ENCODE data around the gene SRP68. TPM values are rescaled to one million over a fixed set of nuclear protein-coding genes. Genes with fewer than 3 reads are reported as not detected.

Gene SRP68
- total and polyA plus RNA-seq, 2 experiments from 2014 or later, result 38.2 to 69.8 TPM

- WGBS, 2 experiments (ENCODE audit: low coverage in 1 of 2, low lambda C conversion rate in 2 of 2, missing lambda C conversion rate in 2 of 2), result 85 to 89% methylated on average over 23 of the region's 23 CpGs
- H3K27ac ChIP-seq, result no peak overlapping the region
- H3K9ac ChIP-seq, result no peak overlapping the region
- H3K4me2 ChIP-seq (ENCODE audit: unreplicated experiment), result no peak overlapping the region
- no peak overlapping the region for H2AFZ ChIP-seq
- peaks cover 11% of the 10 kb centered on the region for H3K4me1 ChIP-seq (ENCODE audit: insufficient read depth)
- DNase-seq, result no peak
- in situ Hi-C loops (cut with MboI), result no loop called here
- no peaks in the 10 kb centered on the region for H3K9me3 ChIP-seq (ENCODE audit: low read depth)
- 0 out of 2 replicates have a peak, but pooled peaks cover 1% of the 10 kb centered on the region for H3K79me2 ChIP-seq (ENCODE audit: insufficient read depth)
- H3K9me2 ChIP-seq (ENCODE audit: insufficient read depth), result no peaks in the 10 kb centered on the region
- H3K27me3 ChIP-seq (replicated peaks; ENCODE audit: insufficient read depth), result no peaks in the 10 kb centered on the region
- no peaks in the 10 kb centered on the region for H4K20me1 ChIP-seq (ENCODE audit: insufficient read depth)
- peaks cover 6% of the 10 kb centered on the region; the same call in 1 of the 2 replicates for H3K36me3 ChIP-seq (ENCODE audit: low read depth)
- no peak overlapping the region for H3K4me3 ChIP-seq
- peaks cover 27% of the 10 kb centered on the region for H3F3A ChIP-seq (ENCODE audit: insufficient read depth)
- TF ChIP-seq EZH2phosphoT487 (IDR thresholded peaks at IDR 0.05; ENCODE audit: insufficient read depth, low read depth), result no peak
- no peak for TF ChIP-seq EZH2 (IDR thresholded peaks at IDR 0.05; ENCODE audit: insufficient read depth, poor library complexity, severe bottlenecking)
Measured at GRCh38 chr17:76091526-76092286, 19.4 kb upstream of the SRP68 start.

GRCh38 chr17:76090517-76091129 is 18.3 kb upstream of the SRP68 start:
- Histone ChIP-seq H2AFZ (no peak overlapping the region), H3F3A (ENCODE audit: insufficient read depth) (peaks cover 18% of the 10 kb centered on the region), H3K4me3 (no peak overlapping the region), H3K27ac (no peak overlapping the region), H3K4me1 (ENCODE audit: insufficient read depth) (peaks cover 11% of the 10 kb centered on the region), H3K27me3 (replicated peaks; ENCODE audit: insufficient read depth) (no peaks in the 10 kb centered on the region), H3K4me2 (ENCODE audit: unreplicated experiment) (no peak overlapping the region), H3K9me2 (ENCODE audit: insufficient read depth) (no peaks in the 10 kb centered on the region), H3K79me2 (ENCODE audit: insufficient read depth) (no peaks in the 10 kb centered on the region), H3K36me3 (ENCODE audit: low read depth) (peaks cover 6% of the 10 kb centered on the region; the same call in 1 of the 2 replicates), H3K9ac (no peak overlapping the region), H4K20me1 (ENCODE audit: insufficient read depth) (no peaks in the 10 kb centered on the region), H3K9me3 (ENCODE audit: low read depth) (no peaks in the 10 kb centered on the region)
- 89 to 92% methylated on average over 12 to 17 of the region's 17 CpGs for WGBS, 2 experiments (ENCODE audit: low coverage in 1 of 2, low lambda C conversion rate in 2 of 2, missing lambda C conversion rate in 2 of 2)
- DNase-seq, result no peak
- in situ Hi-C loops (cut with MboI), result no loop called here
- TF ChIP-seq EZH2phosphoT487 (IDR thresholded peaks at IDR 0.05; ENCODE audit: insufficient read depth, low read depth) (no peak), EZH2 (IDR thresholded peaks at IDR 0.05; ENCODE audit: insufficient read depth, poor library complexity, severe bottlenecking) (no peak)

DNA sequence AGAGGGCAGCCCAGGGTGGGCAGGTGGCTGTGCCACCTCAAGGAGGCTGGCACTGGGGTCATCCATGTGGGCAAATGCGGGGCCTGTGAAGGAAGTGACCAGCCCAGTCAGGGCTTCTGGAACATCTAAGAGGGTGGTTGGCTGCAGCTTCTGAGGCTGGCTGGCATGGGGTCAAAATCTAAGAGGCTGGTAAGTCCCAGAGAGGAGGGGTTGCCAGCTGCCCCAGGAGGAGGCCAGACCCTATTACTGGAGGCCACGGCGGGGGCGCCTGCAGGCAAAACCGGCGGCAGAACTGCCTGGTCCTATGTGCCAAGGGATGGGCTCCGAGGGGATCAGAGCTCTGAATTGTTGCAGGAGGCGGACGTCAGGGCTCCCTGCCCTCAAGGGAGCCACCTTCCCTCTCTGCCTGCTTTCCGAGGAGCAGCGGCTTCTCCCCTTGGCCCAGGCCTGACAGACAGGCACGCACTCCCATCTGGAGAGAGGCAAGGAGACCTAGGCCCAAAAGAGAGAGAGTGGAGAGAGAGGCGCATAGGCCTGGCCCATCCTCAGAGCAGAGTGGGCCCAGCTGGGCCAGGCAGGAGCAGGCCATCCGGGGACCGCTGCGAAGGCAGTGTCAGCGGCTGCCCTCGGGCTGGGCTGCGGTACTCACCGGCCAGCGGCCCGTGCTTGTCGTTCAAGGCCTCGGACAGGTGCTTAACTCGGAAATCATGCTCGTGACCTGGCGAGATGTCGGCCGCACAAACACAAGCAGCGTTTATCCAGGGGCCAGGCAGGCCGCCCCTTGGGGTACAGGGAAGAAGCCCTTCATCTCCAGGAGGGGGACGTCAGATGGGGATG is 17.6 kb upstream of the SRP68 start:
- no peak overlapping the region for H3K9ac ChIP-seq
- no peaks in the 10 kb centered on the region for H3K9me3 ChIP-seq (ENCODE audit: low read depth)
- 92 to 95% methylated on average over 29 to 32 of the region's 32 CpGs for WGBS, 2 experiments (ENCODE audit: low coverage in 1 of 2, low lambda C conversion rate in 2 of 2, missing lambda C conversion rate in 2 of 2)
- no peak overlapping the region for H2AFZ ChIP-seq
- DNase-seq, result no peak
- H3K4me1 ChIP-seq (ENCODE audit: insufficient read depth), result 0 out of 2 replicates have a peak, but pooled peaks cover 6% of the 10 kb centered on the region
- in situ Hi-C loops (cut with MboI), result no loop called here
- no peaks in the 10 kb centered on the region for H4K20me1 ChIP-seq (ENCODE audit: insufficient read depth)
- TF ChIP-seq EZH2phosphoT487 (IDR thresholded peaks at IDR 0.05; ENCODE audit: insufficient read depth, low read depth), result no peak
- TF ChIP-seq EZH2 (IDR thresholded peaks at IDR 0.05; ENCODE audit: insufficient read depth, poor library complexity, severe bottlenecking), result no peak
- no peak overlapping the region for H3K27ac ChIP-seq
- no peak overlapping the region for H3K4me3 ChIP-seq
- peaks cover 6% of the 10 kb centered on the region; the same call in 1 of the 2 replicates for H3K36me3 ChIP-seq (ENCODE audit: low read depth)
- H3K27me3 ChIP-seq (replicated peaks; ENCODE audit: insufficient read depth), result no peaks in the 10 kb centered on the region
- no peak overlapping the region for H3K4me2 ChIP-seq (ENCODE audit: unreplicated experiment)
- peaks cover 12% of the 10 kb centered on the region; the same call in 1 of the 2 replicates for H3F3A ChIP-seq (ENCODE audit: insufficient read depth)
- no peaks in the 10 kb centered on the region for H3K9me2 ChIP-seq (ENCODE audit: insufficient read depth)
- no peaks in the 10 kb centered on the region for H3K79me2 ChIP-seq (ENCODE audit: insufficient read depth)
